WTC11 (cell line): ENCODE results near the gene PPP3CA. TPM values are rescaled to one million over a fixed set of nuclear protein-coding genes. Genes with fewer than 3 reads are reported as not detected.

Experiments
- ATAC-seq: fragments of 200-7000 bp; cut with Tn5 transposase; 2 replicates; pipeline ENCODE4 v1.10.0; 2021; ENCODE audit warnings: mild to moderate bottlenecking, moderate library complexity
- CTCF ChIA-PET: fragments of 300-600 bp; sonication (Branson Sonifier 250); formaldehyde crosslinking; loops from one replicate; lab custom pipeline; 2021; ENCODE audit warnings: antibody characterized with exemption; lab: Charles Lee
- POLR2A ChIA-PET: fragments of 350-600 bp; sonication (Branson Sonifier 250); formaldehyde crosslinking; loops from one replicate; lab custom pipeline; 2021; ENCODE audit warnings: antibody characterized with exemption; lab: Charles Lee
- DNase-seq: peaks from one replicate; pipeline ENCODE4 v3.0.0; 2021; ENCODE audit warnings: low spot score
- H3K27ac Mint-ChIP-seq: 2 replicates; pipeline ENCODE4 v1.8.0; 2021; ENCODE audit warnings: mixed read lengths
- H3K27me3 Mint-ChIP-seq: 2 replicates; pipeline ENCODE4 v1.8.0; 2021; ENCODE audit warnings: low read depth, mild to moderate bottlenecking, moderate library complexity, mixed read lengths
- H3K36me3 Mint-ChIP-seq: 2 replicates; pipeline ENCODE4 v1.8.0; 2021; ENCODE audit warnings: mixed read lengths
- H3K4me1 Mint-ChIP-seq: 2 replicates; pipeline ENCODE4 v1.8.0; 2022; ENCODE audit warnings: mixed read lengths
- H3K4me3 Mint-ChIP-seq: 2 replicates; pipeline ENCODE4 v1.8.0; 2021; ENCODE audit warnings: mild to moderate bottlenecking, moderate library complexity, mixed read lengths
- H3K9me3 Mint-ChIP-seq: 2 replicates; pipeline ENCODE4 v1.8.0; 2021; ENCODE audit warnings: mixed read lengths
- ATF1 ChIP-seq: sonication (generic); formaldehyde crosslinking; IDR thresholded peaks from 2 replicates; pipeline ENCODE4 v1.8.1; 2023; ENCODE audit warnings: mild to moderate bottlenecking, moderate library complexity, missing genetic modification reagents
- ELF4 ChIP-seq: sonication (generic); formaldehyde crosslinking; IDR thresholded peaks from 2 replicates; pipeline ENCODE4 v1.8.1; 2022; ENCODE audit warnings: low read depth, mild to moderate bottlenecking, moderate library complexity, missing genetic modification reagents
- EMX1 ChIP-seq: fragments of 250-450 bp; sonication (Bioruptor Pico); IDR thresholded peaks from 2 replicates; pipeline ENCODE4 v1.8.0; 2021; ENCODE audit warnings: mild to moderate bottlenecking
- ESRRA ChIP-seq: sonication (generic); formaldehyde crosslinking; IDR thresholded peaks from 2 replicates; pipeline ENCODE4 v1.8.1; 2022; ENCODE audit warnings: mild to moderate bottlenecking, missing genetic modification reagents, borderline replicate concordance
- GTF2I ChIP-seq: fragments of 250-450 bp; sonication (Bioruptor Pico); conservative IDR thresholded peaks from 2 replicates; pipeline ENCODE4 v1.4.0; 2021; ENCODE audit warnings: mild to moderate bottlenecking
- MYBL2 ChIP-seq: sonication (generic); formaldehyde crosslinking; IDR thresholded peaks from 2 replicates; pipeline ENCODE4 v1.8.1; 2023; ENCODE audit warnings: mild to moderate bottlenecking, moderate library complexity, missing genetic modification reagents
- NFYB ChIP-seq: sonication (generic); formaldehyde crosslinking; conservative IDR thresholded peaks from 2 replicates; pipeline ENCODE4 v1.8.0; 2022; ENCODE audit warnings: low read depth, missing genetic modification reagents
- PRRX2 ChIP-seq: fragments of 250-450 bp; sonication (Bioruptor Pico); IDR thresholded peaks from 2 replicates; pipeline ENCODE4 v1.8.0; 2021; ENCODE audit warnings: mild to moderate bottlenecking
- RELA ChIP-seq: sonication (generic); formaldehyde crosslinking; IDR thresholded peaks from 2 replicates; pipeline ENCODE4 v1.8.1; 2022; ENCODE audit warnings: missing genetic modification reagents, mild to moderate bottlenecking, borderline replicate concordance
- RORB ChIP-seq: fragments of 250-450 bp; sonication (Bioruptor Pico); IDR thresholded peaks from 2 replicates; pipeline ENCODE4 v1.9.0; 2021; ENCODE audit warnings: mild to moderate bottlenecking
- SMAD4 ChIP-seq: sonication (generic); formaldehyde crosslinking; IDR thresholded peaks from 2 replicates; pipeline ENCODE4 v1.8.0; 2022; ENCODE audit warnings: mild to moderate bottlenecking, missing genetic modification reagents
- SP1 ChIP-seq: sonication (generic); formaldehyde crosslinking; conservative IDR thresholded peaks from 2 replicates; pipeline ENCODE4 v1.8.1; 2022; ENCODE audit warnings: missing genetic modification reagents
- TCF7 ChIP-seq: sonication (generic); formaldehyde crosslinking; IDR thresholded peaks from 2 replicates; pipeline ENCODE4 v1.8.0; 2022; ENCODE audit warnings: mild to moderate bottlenecking, low read depth, missing genetic modification reagents, moderate library complexity
- TEAD1 ChIP-seq: sonication (generic); formaldehyde crosslinking; IDR thresholded peaks from 2 replicates; pipeline ENCODE4 v1.8.0; 2022; ENCODE audit warnings: mild to moderate bottlenecking, missing genetic modification reagents
- TP53 ChIP-seq: sonication (generic); formaldehyde crosslinking; IDR thresholded peaks from 2 replicates; pipeline ENCODE4 v1.8.1; 2023; ENCODE audit warnings: mild to moderate bottlenecking, missing genetic modification reagents
- ZNF219 ChIP-seq: sonication (generic); formaldehyde crosslinking; IDR thresholded peaks from 2 replicates; pipeline ENCODE4 v1.8.0; 2023; ENCODE audit warnings: missing genetic modification reagents, mild to moderate bottlenecking, borderline replicate concordance
- ZNF317 ChIP-seq: sonication (generic); formaldehyde crosslinking; IDR thresholded peaks from 2 replicates; pipeline ENCODE4 v1.8.1; 2023; ENCODE audit warnings: low read depth, mild to moderate bottlenecking, moderate library complexity, missing genetic modification reagents, borderline replicate concordance
- ZNF416 ChIP-seq: fragments of 250-450 bp; sonication (Bioruptor Pico); IDR thresholded peaks from 2 replicates; pipeline ENCODE4 v1.9.0; 2021; ENCODE audit warnings: mild to moderate bottlenecking, inconsistent platforms
- ZNF671 ChIP-seq: fragments of 250-450 bp; sonication (Bioruptor Pico); IDR thresholded peaks from 2 replicates; pipeline ENCODE4 v1.8.0; 2021; ENCODE audit warnings: mild to moderate bottlenecking
- total RNA-seq: library from RNA; stranded (reverse); gene quantifications from 3 replicates; pipeline ENCODE4 v1.2.3, GENCODE V29; 2021
- TF ChIP-seq, protein P1 (sequence below): sonication (generic); formaldehyde crosslinking; conservative IDR thresholded peaks from 2 replicates; pipeline ENCODE4 v1.8.1; 2023; ENCODE audit warnings: mild to moderate bottlenecking, low read depth, missing genetic modification reagents, moderate library complexity
- TF ChIP-seq, protein P2 (sequence below): sonication (generic); formaldehyde crosslinking; IDR thresholded peaks from 2 replicates; pipeline ENCODE4 v1.8.1; 2022; ENCODE audit warnings: mild to moderate bottlenecking, moderate library complexity, missing genetic modification reagents
- TF ChIP-seq, protein P3 (sequence below): fragments of 250-450 bp; sonication (Bioruptor Pico); IDR thresholded peaks from 2 replicates; pipeline ENCODE4 v1.9.0; 2021; ENCODE audit warnings: mild to moderate bottlenecking
- TF ChIP-seq, protein P4 (sequence below): fragments of 250-450 bp; sonication (Bioruptor Pico); conservative IDR thresholded peaks from 2 replicates; pipeline ENCODE4 v1.9.0; 2021; ENCODE audit warnings: mild to moderate bottlenecking
- TF ChIP-seq, protein P5 (sequence below): sonication (generic); formaldehyde crosslinking; IDR thresholded peaks from 2 replicates; pipeline ENCODE4 v1.8.1; 2023; ENCODE audit warnings: mild to moderate bottlenecking, missing genetic modification reagents
- TF ChIP-seq, protein P6 (sequence below): fragments of 250-450 bp; sonication (Bioruptor Pico); IDR thresholded peaks from 2 replicates; pipeline ENCODE4 v1.9.0; 2021; ENCODE audit warnings: moderate library complexity, mild to moderate bottlenecking, inconsistent platforms, borderline replicate concordance

The PPP3CA gene
- total RNA-seq, 1 experiment from 2014 or later: 41.6 TPM

DNA sequence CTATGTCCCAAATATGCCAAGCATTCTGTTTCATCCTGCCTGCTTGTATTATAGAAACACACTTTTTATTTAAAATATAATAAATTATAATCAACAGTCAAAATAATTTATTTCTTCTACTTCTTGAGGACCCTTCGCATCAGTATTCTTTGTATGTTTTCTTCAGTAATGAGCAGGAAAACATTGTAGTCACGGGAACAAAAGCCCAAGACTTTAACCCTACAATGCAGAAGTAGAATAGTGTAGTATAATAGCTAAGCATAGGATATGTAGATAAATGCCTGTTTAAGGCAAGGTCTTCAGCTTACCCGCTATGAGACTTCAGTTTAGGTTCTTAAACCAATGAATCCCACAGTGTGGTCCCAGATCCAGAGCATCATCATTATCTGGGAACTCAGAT, 156.6 kb downstream of the PPP3CA start:
- Mint-ChIP-seq H3K36me3 (peaks cover 2% of the 10 kb centered on the region; the same call in 1 of the 2 replicates), H3K27me3 (no peaks in the 10 kb centered on the region), H3K9me3 (no peaks in the 10 kb centered on the region), H3K4me1 (peaks cover 39% of the 10 kb centered on the region), H3K27ac (peak overlapping the region; percentile 77; the same call in 1 of the 2 replicates)
- no peak for ATAC-seq
- CTCF ChIA-PET: interaction anchor here (0.6 kb wide), 1 partner anchor 1616 kb away, joined by 3 read pairs; no protein-coding TSS in a partner anchor
- POLR2A ChIA-PET: no interaction called here
- TF ChIP-seq ZNF671: no peak
- no peak for TF ChIP-seq ZNF416 (CRISPR knock-in tag)
- TF ChIP-seq GTF2I (CRISPR knock-in tag): no peak
- TF ChIP-seq, protein P1, sequence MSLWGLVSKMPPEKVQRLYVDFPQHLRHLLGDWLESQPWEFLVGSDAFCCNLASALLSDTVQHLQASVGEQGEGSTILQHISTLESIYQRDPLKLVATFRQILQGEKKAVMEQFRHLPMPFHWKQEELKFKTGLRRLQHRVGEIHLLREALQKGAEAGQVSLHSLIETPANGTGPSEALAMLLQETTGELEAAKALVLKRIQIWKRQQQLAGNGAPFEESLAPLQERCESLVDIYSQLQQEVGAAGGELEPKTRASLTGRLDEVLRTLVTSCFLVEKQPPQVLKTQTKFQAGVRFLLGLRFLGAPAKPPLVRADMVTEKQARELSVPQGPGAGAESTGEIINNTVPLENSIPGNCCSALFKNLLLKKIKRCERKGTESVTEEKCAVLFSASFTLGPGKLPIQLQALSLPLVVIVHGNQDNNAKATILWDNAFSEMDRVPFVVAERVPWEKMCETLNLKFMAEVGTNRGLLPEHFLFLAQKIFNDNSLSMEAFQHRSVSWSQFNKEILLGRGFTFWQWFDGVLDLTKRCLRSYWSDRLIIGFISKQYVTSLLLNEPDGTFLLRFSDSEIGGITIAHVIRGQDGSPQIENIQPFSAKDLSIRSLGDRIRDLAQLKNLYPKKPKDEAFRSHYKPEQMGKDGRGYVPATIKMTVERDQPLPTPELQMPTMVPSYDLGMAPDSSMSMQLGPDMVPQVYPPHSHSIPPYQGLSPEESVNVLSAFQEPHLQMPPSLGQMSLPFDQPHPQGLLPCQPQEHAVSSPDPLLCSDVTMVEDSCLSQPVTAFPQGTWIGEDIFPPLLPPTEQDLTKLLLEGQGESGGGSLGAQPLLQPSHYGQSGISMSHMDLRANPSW: no peak
- no peak for TF ChIP-seq ELF4 (CRISPR knock-in tag)
- no peak for TF ChIP-seq ATF1 (CRISPR knock-in tag)
- no peak for TF ChIP-seq NFYB
- TF ChIP-seq, protein P2, sequence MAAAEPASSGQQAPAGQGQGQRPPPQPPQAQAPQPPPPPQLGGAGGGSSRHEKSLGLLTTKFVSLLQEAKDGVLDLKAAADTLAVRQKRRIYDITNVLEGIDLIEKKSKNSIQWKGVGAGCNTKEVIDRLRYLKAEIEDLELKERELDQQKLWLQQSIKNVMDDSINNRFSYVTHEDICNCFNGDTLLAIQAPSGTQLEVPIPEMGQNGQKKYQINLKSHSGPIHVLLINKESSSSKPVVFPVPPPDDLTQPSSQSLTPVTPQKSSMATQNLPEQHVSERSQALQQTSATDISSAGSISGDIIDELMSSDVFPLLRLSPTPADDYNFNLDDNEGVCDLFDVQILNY (CRISPR knock-in tag): no peak
- TF ChIP-seq, protein P3, sequence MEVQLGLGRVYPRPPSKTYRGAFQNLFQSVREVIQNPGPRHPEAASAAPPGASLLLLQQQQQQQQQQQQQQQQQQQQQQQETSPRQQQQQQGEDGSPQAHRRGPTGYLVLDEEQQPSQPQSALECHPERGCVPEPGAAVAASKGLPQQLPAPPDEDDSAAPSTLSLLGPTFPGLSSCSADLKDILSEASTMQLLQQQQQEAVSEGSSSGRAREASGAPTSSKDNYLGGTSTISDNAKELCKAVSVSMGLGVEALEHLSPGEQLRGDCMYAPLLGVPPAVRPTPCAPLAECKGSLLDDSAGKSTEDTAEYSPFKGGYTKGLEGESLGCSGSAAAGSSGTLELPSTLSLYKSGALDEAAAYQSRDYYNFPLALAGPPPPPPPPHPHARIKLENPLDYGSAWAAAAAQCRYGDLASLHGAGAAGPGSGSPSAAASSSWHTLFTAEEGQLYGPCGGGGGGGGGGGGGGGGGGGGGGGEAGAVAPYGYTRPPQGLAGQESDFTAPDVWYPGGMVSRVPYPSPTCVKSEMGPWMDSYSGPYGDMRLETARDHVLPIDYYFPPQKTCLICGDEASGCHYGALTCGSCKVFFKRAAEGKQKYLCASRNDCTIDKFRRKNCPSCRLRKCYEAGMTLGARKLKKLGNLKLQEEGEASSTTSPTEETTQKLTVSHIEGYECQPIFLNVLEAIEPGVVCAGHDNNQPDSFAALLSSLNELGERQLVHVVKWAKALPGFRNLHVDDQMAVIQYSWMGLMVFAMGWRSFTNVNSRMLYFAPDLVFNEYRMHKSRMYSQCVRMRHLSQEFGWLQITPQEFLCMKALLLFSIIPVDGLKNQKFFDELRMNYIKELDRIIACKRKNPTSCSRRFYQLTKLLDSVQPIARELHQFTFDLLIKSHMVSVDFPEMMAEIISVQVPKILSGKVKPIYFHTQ: no peak
- no peak for TF ChIP-seq RELA
- TF ChIP-seq EMX1: no peak
- no peak for TF ChIP-seq PRRX2 (CRISPR knock-in tag)
- no peak for TF ChIP-seq ESRRA (CRISPR knock-in tag)
- no peak for TF ChIP-seq RORB (CRISPR knock-in tag)
- TF ChIP-seq ZNF219 (CRISPR knock-in tag): no peak
- TF ChIP-seq, protein P4, sequence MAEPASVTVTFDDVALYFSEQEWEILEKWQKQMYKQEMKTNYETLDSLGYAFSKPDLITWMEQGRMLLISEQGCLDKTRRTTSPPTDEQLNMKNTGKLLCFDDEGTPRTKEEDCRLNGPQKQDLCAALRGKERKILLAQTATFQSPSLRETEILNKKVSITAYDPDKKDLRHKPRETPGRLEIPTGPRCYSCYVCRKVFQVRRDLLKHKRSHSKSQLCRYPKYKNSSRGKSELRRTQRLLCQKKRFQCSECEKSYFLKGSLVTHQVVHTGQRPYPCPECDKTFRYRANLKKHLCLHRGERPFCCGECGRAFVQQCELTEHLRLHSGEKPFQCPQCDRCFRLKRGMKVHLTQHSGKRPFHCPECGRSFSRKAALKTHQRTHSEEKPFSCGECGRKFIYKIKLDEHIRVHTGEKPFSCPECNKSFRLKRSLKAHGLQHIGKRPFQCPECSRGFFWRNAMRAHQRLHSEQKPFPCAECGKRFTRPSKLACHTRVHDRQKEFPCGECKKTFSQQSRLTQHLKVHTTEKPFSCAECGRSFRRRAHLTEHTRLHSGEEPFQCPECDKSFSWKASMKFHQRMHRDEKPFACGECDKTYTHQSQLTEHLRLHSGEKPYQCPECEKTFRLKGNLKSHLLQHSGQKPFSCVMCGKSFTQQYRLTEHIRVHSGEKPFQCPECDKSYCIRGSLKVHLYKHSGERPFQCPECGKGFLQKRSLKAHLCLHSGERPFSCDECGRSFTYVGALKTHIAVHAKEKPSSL: no peak
- TF ChIP-seq TP53 (CRISPR knock-in tag): no peak
- no peak for TF ChIP-seq TCF7 (CRISPR knock-in tag)
- no peak for TF ChIP-seq SMAD4 (CRISPR knock-in tag)
- TF ChIP-seq MYBL2 (CRISPR knock-in tag): no peak
- TF ChIP-seq, all 79 proteins: peak for 0
- DNase-seq: no peak
- no peak overlapping the region for H3K4me3 Mint-ChIP-seq

DNA sequence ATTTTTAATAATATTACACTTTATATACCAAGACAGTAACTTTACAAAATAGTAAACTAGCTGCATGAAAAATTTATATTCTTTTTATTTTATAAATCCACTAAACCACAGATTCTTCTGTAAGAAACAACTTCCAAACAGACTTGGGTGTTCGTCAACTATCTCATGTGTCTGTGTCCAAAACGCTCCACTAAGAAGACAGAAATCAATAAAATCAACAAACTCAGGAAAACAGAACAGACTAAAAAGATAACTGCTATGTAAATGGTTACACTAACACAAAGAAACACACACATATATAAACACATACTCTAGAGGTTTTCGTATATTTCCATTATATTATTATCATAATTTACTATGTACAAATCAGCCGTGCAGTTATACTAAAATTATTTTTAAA, 158.4 kb downstream of the PPP3CA start:
- peaks cover 3% of the 10 kb centered on the region for H3K36me3 Mint-ChIP-seq
- no peaks in the 10 kb centered on the region for H3K27me3 Mint-ChIP-seq
- DNase-seq (no peak), ATAC-seq (no peak)
- H3K4me3 Mint-ChIP-seq: no peak overlapping the region
- ChIA-PET CTCF (interaction anchor here (1.5 kb wide), 1 partner anchor 19 kb away, joined by 4 read pairs; no protein-coding TSS in a partner anchor), POLR2A (no interaction called here)
- H3K27ac Mint-ChIP-seq: no peak overlapping the region
- TF ChIP-seq, protein P5, sequence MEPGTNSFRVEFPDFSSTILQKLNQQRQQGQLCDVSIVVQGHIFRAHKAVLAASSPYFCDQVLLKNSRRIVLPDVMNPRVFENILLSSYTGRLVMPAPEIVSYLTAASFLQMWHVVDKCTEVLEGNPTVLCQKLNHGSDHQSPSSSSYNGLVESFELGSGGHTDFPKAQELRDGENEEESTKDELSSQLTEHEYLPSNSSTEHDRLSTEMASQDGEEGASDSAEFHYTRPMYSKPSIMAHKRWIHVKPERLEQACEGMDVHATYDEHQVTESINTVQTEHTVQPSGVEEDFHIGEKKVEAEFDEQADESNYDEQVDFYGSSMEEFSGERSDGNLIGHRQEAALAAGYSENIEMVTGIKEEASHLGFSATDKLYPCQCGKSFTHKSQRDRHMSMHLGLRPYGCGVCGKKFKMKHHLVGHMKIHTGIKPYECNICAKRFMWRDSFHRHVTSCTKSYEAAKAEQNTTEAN (CRISPR knock-in tag): no peak
- TF ChIP-seq ZNF317 (CRISPR knock-in tag) (no peak), NFYB (no peak), TEAD1 (no peak), RORB (CRISPR knock-in tag) (no peak), SP1 (CRISPR knock-in tag) (no peak)
- TF ChIP-seq, protein P6, sequence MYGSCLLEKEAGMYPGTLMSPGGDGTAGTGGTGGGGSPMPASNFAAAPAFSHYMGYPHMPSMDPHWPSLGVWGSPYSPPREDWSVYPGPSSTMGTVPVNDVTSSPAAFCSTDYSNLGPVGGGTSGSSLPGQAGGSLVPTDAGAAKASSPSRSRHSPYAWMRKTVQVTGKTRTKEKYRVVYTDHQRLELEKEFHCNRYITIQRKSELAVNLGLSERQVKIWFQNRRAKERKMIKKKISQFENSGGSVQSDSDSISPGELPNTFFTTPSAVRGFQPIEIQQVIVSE (CRISPR knock-in tag): no peak
- H3K9me3 Mint-ChIP-seq: peaks cover 2% of the 10 kb centered on the region
- peaks cover 49% of the 10 kb centered on the region for H3K4me1 Mint-ChIP-seq
